SK-N-SH treated with all-trans-retinoic acid at 6 μM for 48 hours (cell line): ENCODE data around the gene PPP1R14D.

ENCODE experiments used
- CREB5 ChIP-seq: fragments of 250-450 bp; sonication (Bioruptor Pico); IDR thresholded peaks from 2 replicates; pipeline ENCODE4 v1.5.1; 2020; ENCODE audit warnings: low read depth, mild to moderate bottlenecking, moderate library complexity
- CSDC2 ChIP-seq: fragments of 250-450 bp; sonication (Bioruptor Pico); IDR thresholded peaks from 2 replicates; pipeline ENCODE4 v1.5.0; 2020; ENCODE audit warnings: mild to moderate bottlenecking, moderate library complexity
- GLIS3 ChIP-seq: fragments of 250-450 bp; sonication (Bioruptor Pico); IDR thresholded peaks from 2 replicates; pipeline ENCODE4 v1.5.0; 2020; ENCODE audit warnings: mild to moderate bottlenecking, moderate library complexity
- ISL1 ChIP-seq: fragments of 250-450 bp; sonication (Bioruptor Pico); IDR thresholded peaks from 2 replicates; pipeline ENCODE4 v2.1.2; 2022; ENCODE audit warnings: mild to moderate bottlenecking, moderate library complexity
- PATZ1 ChIP-seq: fragments of 250-450 bp; sonication (Bioruptor Pico); IDR thresholded peaks from 2 replicates; pipeline ENCODE4 v1.8.0; 2020; ENCODE audit warnings: mild to moderate bottlenecking, moderate library complexity, borderline replicate concordance
- POU6F1 ChIP-seq: fragments of 250-450 bp; sonication (Bioruptor Pico); IDR thresholded peaks from 2 replicates; pipeline ENCODE4 v1.8.0; 2021; ENCODE audit warnings: low read depth, mild to moderate bottlenecking, moderate library complexity, borderline replicate concordance
- RARB ChIP-seq: fragments of 250-450 bp; sonication (Bioruptor Pico); IDR thresholded peaks from 2 replicates; pipeline ENCODE4 v1.8.0; 2021; ENCODE audit warnings: mild to moderate bottlenecking, moderate library complexity
- TSHZ2 ChIP-seq: fragments of 250-450 bp; sonication (Bioruptor Pico); IDR thresholded peaks from 2 replicates; pipeline ENCODE4 v1.5.0; 2020; ENCODE audit warnings: mild to moderate bottlenecking, moderate library complexity
- ZC3H10 ChIP-seq: fragments of 250-450 bp; sonication (Bioruptor Pico); IDR thresholded peaks from 2 replicates; pipeline ENCODE4 v1.5.1; 2021; ENCODE audit warnings: mild to moderate bottlenecking, moderate library complexity
- ZFP3 ChIP-seq: fragments of 250-450 bp; sonication (Bioruptor Pico); IDR thresholded peaks from 2 replicates; pipeline ENCODE4 v1.5.0; 2020; ENCODE audit warnings: mild to moderate bottlenecking, moderate library complexity

GRCh38 chr15:40807888-40808461, 20.5 kb downstream of the PPP1R14D start:
- TF ChIP-seq PATZ1 (no peak), ZFP3 (CRISPR knock-in tag) (no peak), GLIS3 (CRISPR knock-in tag) (no peak), TSHZ2 (no peak), CSDC2 (CRISPR knock-in tag) (no peak), CREB5 (no peak), ISL1 (no peak), ZC3H10 (CRISPR knock-in tag) (no peak), POU6F1 (CRISPR knock-in tag) (no peak), RARB (CRISPR knock-in tag) (no peak)
